B cell (primary cell): ENCODE measurements around the gene PMF1. TPM values are rescaled to one million over a fixed set of nuclear protein-coding genes. Genes with fewer than 3 reads are reported as not detected.

Experiments used
- ATAC-seq: fragments of 200-7000 bp; cut with Tn5 transposase; one replicate; pipeline ENCODE4 v1.10.0; 2021; ENCODE audit warnings: low read depth, mild to moderate bottlenecking, moderate number of reproducible peaks, moderate library complexity
- CTCF ChIA-PET: fragments of 350-600 bp; sonication (Branson Sonifier 250); formaldehyde crosslinking; loops from one replicate; lab custom pipeline; 2021; ENCODE audit warnings: antibody characterized with exemption, inconsistent platforms; lab: Charles Lee
- POLR2A ChIA-PET: fragments of 350-600 bp; sonication (Branson Sonifier 250); formaldehyde crosslinking; loops from one replicate; lab custom pipeline; 2021; ENCODE audit warnings: antibody characterized with exemption; lab: Charles Lee
- DNase-seq: peaks from one replicate; pipeline ENCODE4 v3.0.0; 2013
- H2AFZ ChIP-seq: 2 replicates; pipeline ENCODE4 v1.6.1; 2012; ENCODE audit warnings: mild to moderate bottlenecking, low read depth, low read length; ENCODE audit not compliant: insufficient read depth, poor library complexity, severe bottlenecking
- H3K27ac ChIP-seq, 2 donors: 1 replicate in 1 of 2; 2 replicates in 1 of 2; pipeline ENCODE4 v1.5.1; 2012 to 2013; ENCODE audit warnings: low read length in 2 of 2, mild to moderate bottlenecking in 2 of 2, moderate library complexity in 1 of 2
- H3K27me3 ChIP-seq, 4 experiments: fragments of 200-600 bp in 1 of 4; sonication (generic) in 1 of 4; replicated peaks in 1 of 4; 1 replicate in 2 of 4; 2 replicates in 2 of 4; pipeline versions ENCODE4 v1.6.1 to v1.7.0; 2013 to 2016; ENCODE audit warnings: low read length in 3 of 4, mild to moderate bottlenecking in 2 of 4, mixed read lengths in 1 of 4, moderate library complexity in 1 of 4; ENCODE audit not compliant: insufficient read depth in 4 of 4, control insufficient read depth in 3 of 4; ENCODE audit errors: control extremely low read depth in 1 of 4
- H3K36me3 ChIP-seq, 2 experiments: replicated peaks in 1 of 2; 1 replicate in 1 of 2; 2 replicates in 1 of 2; pipeline versions ENCODE4 v1.6.1 to v1.7.1; 2013; ENCODE audit warnings: low read length in 1 of 2; ENCODE audit not compliant: insufficient read depth in 2 of 2, control insufficient read depth in 1 of 2; ENCODE audit errors: control extremely low read depth in 1 of 2, extremely low read depth in 1 of 2
- H3K4me1 ChIP-seq, 2 donors: fragments of 200-600 bp in 1 of 2; sonication (generic) in 1 of 2; 1 replicate in 1 of 2; 2 replicates in 1 of 2; pipeline versions ENCODE4 v1.5.1 to v1.6.1; 2013 to 2017; ENCODE audit warnings: low read length in 2 of 2; ENCODE audit not compliant: control insufficient read depth in 2 of 2, insufficient read depth in 2 of 2
- H3K4me2 ChIP-seq: replicated peaks from 2 replicates; pipeline ENCODE3; 2012; ENCODE audit warnings: mild to moderate bottlenecking, low read depth, low read length; ENCODE audit not compliant: poor library complexity, severe bottlenecking
- H3K4me3 ChIP-seq, 5 experiments: fragments of 200-600 bp in 1 of 5; sonication (generic) in 1 of 5; 1 replicate in 3 of 5; 2 replicates in 2 of 5; pipeline versions ENCODE4 v1.5.1 to v1.7.0; 2011 to 2016; ENCODE audit warnings: low read length in 4 of 5, mild to moderate bottlenecking in 4 of 5, low read depth in 2 of 5, control low read depth in 1 of 5, moderate library complexity in 1 of 5; ENCODE audit not compliant: insufficient read depth in 1 of 5; ENCODE audit errors: control extremely low read depth in 1 of 5, extremely low read depth in 1 of 5
- H3K79me2 ChIP-seq: fragments of 200-600 bp; sonication (generic); one replicate; pipeline ENCODE4 v1.6.0; 2016; ENCODE audit warnings: low read length; ENCODE audit not compliant: control insufficient read depth, insufficient read depth
- H3K9ac ChIP-seq: fragments of 200-600 bp; sonication (generic); 2 replicates; pipeline ENCODE4 v1.6.1; 2017; ENCODE audit warnings: mild to moderate bottlenecking, low read length, moderate library complexity
- H3K9me3 ChIP-seq, 3 donors: one replicate each; pipeline versions ENCODE4 v1.6.1 to v1.7.1; 2013; ENCODE audit warnings: low read length in 2 of 3; ENCODE audit not compliant: control insufficient read depth in 2 of 3, insufficient read depth in 1 of 3; ENCODE audit errors: control extremely low read depth in 1 of 3
- H4K20me1 ChIP-seq: 2 replicates; pipeline ENCODE4 v1.6.0; 2012; ENCODE audit warnings: mild to moderate bottlenecking, low read length; ENCODE audit not compliant: insufficient read depth, control insufficient read depth, poor library complexity, severe bottlenecking
- H3K27ac Mint-ChIP-seq: one replicate; pipeline ENCODE4 v1.8.0; 2021; ENCODE audit warnings: mixed read lengths
- H3K27me3 Mint-ChIP-seq: one replicate; pipeline ENCODE4 v1.8.0; 2021; ENCODE audit warnings: mixed read lengths
- H3K4me1 Mint-ChIP-seq: one replicate; pipeline ENCODE4 v1.8.0; 2021; ENCODE audit warnings: mixed read lengths
- H3K4me3 Mint-ChIP-seq: one replicate; pipeline ENCODE4 v1.8.0; 2021; ENCODE audit warnings: mixed read lengths
- H3K9me3 Mint-ChIP-seq: one replicate; pipeline ENCODE4 v1.8.0; 2022; ENCODE audit warnings: mixed read lengths; ENCODE audit not compliant: insufficient read depth
- CTCF ChIP-seq: fragments of 200-600 bp; IDR thresholded peaks from one replicate; pipeline ENCODE4 v1.8.0; 2022; ENCODE audit warnings: antibody characterized with exemption, mild to moderate bottlenecking
- EZH2 ChIP-seq: IDR thresholded peaks from 2 replicates; pipeline ENCODE4 v1.6.1; 2012; ENCODE audit warnings: borderline replicate concordance, low read depth, mild to moderate bottlenecking, moderate library complexity, low read length; ENCODE audit not compliant: insufficient read depth, poor library complexity, severe bottlenecking
- WGBS: methylation state at CpG from one replicate; pipeline ENCODE4 v1.1.5; 2013; ENCODE audit warnings: missing lambda C conversion rate; ENCODE audit not compliant: insufficient coverage; 5-methylcytosine and 5-hydroxymethylcytosine counted together
- intact Hi-C: fragments of 100-400 bp; cut with micrococcal nuclease; formaldehyde crosslinking; loops from one replicate; pipeline ENCODE4 v1.10.0; 2022
- polyA plus RNA-seq: library from polyadenylated mRNA; depleted of rRNA; stranded (reverse); fragments of >200 nt; gene quantifications from 2 replicates; pipeline ENCODE4 v1.2.3, GENCODE V29; 2012
- total RNA-seq, 2 donors: library from RNA; stranded (reverse); fragments of 120-200 nt in 1 of 2; gene quantifications; 1 replicate in 1 of 2; 2 replicates in 1 of 2; pipeline versions ENCODE4 v1.2.3 to v1.2.4, GENCODE V29; 2013 to 2022

PMF1 gene
- total and polyA plus RNA-seq, 2 donors (not counting 1 experiment from before 2014, with no cell fraction given): 58.3 to 101 TPM

GRCh38 chr1:156232201-156232894 is 19.5 kb downstream of the PMF1 start:
- no peaks in the 10 kb centered on the region for H3K27me3 Mint-ChIP-seq
- peaks cover 11% of the 10 kb centered on the region for H4K20me1 ChIP-seq
- no peaks in the 10 kb centered on the region for H3K4me1 ChIP-seq
- H3K27ac ChIP-seq: no peak overlapping the region
- ChIA-PET POLR2A (no interaction called here), CTCF (interaction anchor here (1.2 to 1.6 kb wide), 3 partner anchors 47 to 91 kb away, joined by 3 to 7 read pairs (median 3); no protein-coding TSS in a partner anchor)
- no peaks in the 10 kb centered on the region for H3K9me3 ChIP-seq
- no peak overlapping the region for H3K27ac Mint-ChIP-seq
- whole genome bisulfite sequencing: 66% methylated on average over 9 of the region's 12 CpGs
- no peaks in the 10 kb centered on the region for H3K27me3 ChIP-seq
- H3K9ac ChIP-seq: no peak overlapping the region
- H3K4me2 ChIP-seq: no peak overlapping the region
- H2AFZ ChIP-seq: no peak overlapping the region
- ATAC-seq (no peak), DNase-seq (no peak)
- H3K79me2 ChIP-seq: peaks cover 11% of the 10 kb centered on the region
- intact Hi-C loops: no loop called here
- TF ChIP-seq CTCF: no peak
- no peak for TF ChIP-seq EZH2
- no peaks in the 10 kb centered on the region for H3K4me1 Mint-ChIP-seq
- peaks cover 7 to 36% of the 10 kb centered on the region in 2 experiments for H3K36me3 ChIP-seq
- H3K4me3 Mint-ChIP-seq: no peak overlapping the region
- no peak overlapping the region for H3K4me3 ChIP-seq
- no peaks in the 10 kb centered on the region for H3K9me3 Mint-ChIP-seq

- no peak overlapping the region for H3K27ac ChIP-seq
- H2AFZ ChIP-seq: no peak overlapping the region
- Mint-ChIP-seq H3K27ac (no peak overlapping the region), H3K27me3 (no peaks in the 10 kb centered on the region), H3K4me1 (no peaks in the 10 kb centered on the region), H3K4me3 (no peak overlapping the region), H3K9me3 (no peaks in the 10 kb centered on the region)
- no peak for TF ChIP-seq CTCF
- H4K20me1 ChIP-seq: peaks cover 11% of the 10 kb centered on the region
- no peaks in the 10 kb centered on the region for H3K27me3 ChIP-seq
- ChIA-PET POLR2A (interaction anchor here (0.6 to 0.7 kb wide), 2 partner anchors 165 to 564 kb away, joined by 4 read pairs; no protein-coding TSS in a partner anchor), CTCF (interaction anchor here (0.7 to 1.6 kb wide), 6 partner anchors 8 to 117 kb away, joined by 3 to 8 read pairs (median 4); no protein-coding TSS in a partner anchor)
- H3K36me3 ChIP-seq: peaks cover 7 to 42% of the 10 kb centered on the region in 2 experiments
- no peak overlapping the region for H3K4me3 ChIP-seq
- no peak overlapping the region for H3K4me2 ChIP-seq
- ATAC-seq (no peak), DNase-seq (no peak)
- peaks cover 5% of the 10 kb centered on the region for H3K79me2 ChIP-seq
- intact Hi-C loops: no loop called here
- WGBS: 100% methylated on average over 1 of the region's 5 CpGs
- no peaks in the 10 kb centered on the region for H3K9me3 ChIP-seq
- no peaks in the 10 kb centered on the region for H3K4me1 ChIP-seq
- no peak overlapping the region for H3K9ac ChIP-seq
Observed at GRCh38 chr1:156233426-156234127, 20.8 kb downstream of the PMF1 start.
